ENCODE data around the gene ASXL3.

DNA sequence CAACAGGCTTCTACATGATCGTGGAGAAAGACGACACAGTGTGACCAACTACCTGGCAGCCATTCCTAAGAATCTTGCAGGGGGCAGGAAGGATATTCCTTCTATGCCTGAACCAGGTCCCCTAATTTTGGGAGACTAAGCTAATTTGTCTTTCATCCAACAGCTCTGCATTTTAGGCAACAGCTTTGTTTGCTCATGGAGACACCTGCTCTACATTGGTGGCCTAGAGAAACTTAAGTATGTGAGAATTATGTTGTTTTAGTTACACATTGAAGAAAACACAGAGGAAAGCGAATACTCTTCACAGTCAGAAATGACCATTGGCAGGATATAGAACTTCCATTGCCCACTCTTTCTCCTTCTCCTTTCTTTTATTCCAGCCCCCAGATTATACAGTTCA, 75.2 kb downstream of the ASXL3 start:
- no peak for TF ChIP-seq EZH2 (IDR thresholded peaks at IDR 0.05; ENCODE audit: low read length, unreplicated experiment)
- TF ChIP-seq, protein P1, sequence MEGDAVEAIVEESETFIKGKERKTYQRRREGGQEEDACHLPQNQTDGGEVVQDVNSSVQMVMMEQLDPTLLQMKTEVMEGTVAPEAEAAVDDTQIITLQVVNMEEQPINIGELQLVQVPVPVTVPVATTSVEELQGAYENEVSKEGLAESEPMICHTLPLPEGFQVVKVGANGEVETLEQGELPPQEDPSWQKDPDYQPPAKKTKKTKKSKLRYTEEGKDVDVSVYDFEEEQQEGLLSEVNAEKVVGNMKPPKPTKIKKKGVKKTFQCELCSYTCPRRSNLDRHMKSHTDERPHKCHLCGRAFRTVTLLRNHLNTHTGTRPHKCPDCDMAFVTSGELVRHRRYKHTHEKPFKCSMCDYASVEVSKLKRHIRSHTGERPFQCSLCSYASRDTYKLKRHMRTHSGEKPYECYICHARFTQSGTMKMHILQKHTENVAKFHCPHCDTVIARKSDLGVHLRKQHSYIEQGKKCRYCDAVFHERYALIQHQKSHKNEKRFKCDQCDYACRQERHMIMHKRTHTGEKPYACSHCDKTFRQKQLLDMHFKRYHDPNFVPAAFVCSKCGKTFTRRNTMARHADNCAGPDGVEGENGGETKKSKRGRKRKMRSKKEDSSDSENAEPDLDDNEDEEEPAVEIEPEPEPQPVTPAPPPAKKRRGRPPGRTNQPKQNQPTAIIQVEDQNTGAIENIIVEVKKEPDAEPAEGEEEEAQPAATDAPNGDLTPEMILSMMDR (conservative IDR thresholded peaks at IDR 0.05; ENCODE audit: low read depth, low read length) = no peak
- no peak for TF ChIP-seq EZH2phosphoT487 (IDR thresholded peaks at IDR 0.05; ENCODE audit: borderline replicate concordance, low read length)
